ENCODE data around the gene IL1RAP. TPM values are rescaled to one million over a fixed set of nuclear protein-coding genes. Genes with fewer than 3 reads are reported as not detected.

IL1RAP gene
- total RNA-seq, 2 donors from 2014 or later, result 5.3 to 5.4 TPM

DNA sequence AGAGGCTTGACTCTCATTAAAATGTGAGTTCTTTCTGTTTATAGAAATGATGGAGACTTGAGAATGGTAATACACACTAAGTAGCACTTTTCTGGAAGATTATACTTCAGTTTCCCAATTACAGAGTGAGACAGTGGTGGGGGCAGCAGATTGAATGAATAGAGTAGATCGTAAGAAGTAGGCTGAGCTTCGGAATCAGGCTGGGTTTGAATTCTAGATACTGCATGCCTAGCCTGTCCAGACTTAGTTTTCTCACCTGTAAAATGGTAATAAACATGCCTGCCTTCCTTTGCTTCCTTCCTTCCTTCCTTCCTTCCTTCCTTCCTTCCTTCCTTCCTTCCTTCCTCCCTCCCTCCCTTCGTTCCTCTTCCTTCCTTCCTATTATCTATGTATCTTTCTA, 8.1 kb downstream of the IL1RAP start:
- Histone ChIP-seq H3K4me3 (no peak overlapping the region), H3K4me1 (no peaks in the 10 kb centered on the region), H3K27me3 (no peaks in the 10 kb centered on the region), H3K36me3 (replicated peaks in 1 of 2; ENCODE audit: insufficient read depth in 1 of 2, low read depth in 2 of 2) (no peaks in the 10 kb centered on the region), H3K27ac (no peak overlapping the region), H3K9me3 (no peaks in the 10 kb centered on the region)
- 81 to 85% methylated on average over 3 of the region's 3 CpGs for WGBS, 2 donors
- ATAC-seq, result no peak
- no peak for DNase-seq
- no peak for TF ChIP-seq POLR2A (IDR thresholded peaks at IDR 0.05)
- TF ChIP-seq CTCF (IDR thresholded peaks at IDR 0.05), result no peak
- intact Hi-C loops (cut with DNase I), result no loop called here

- no peak for TF ChIP-seq POLR2A (IDR thresholded peaks at IDR 0.05)
- TF ChIP-seq CTCF (IDR thresholded peaks at IDR 0.05), result no peak
- DNase-seq (no peak), ATAC-seq (no peak)
- Histone ChIP-seq H3K27me3 (no peaks in the 10 kb centered on the region), H3K4me3 (no peak overlapping the region), H3K27ac (no peak overlapping the region), H3K4me1 (no peaks in the 10 kb centered on the region), H3K36me3 (replicated peaks in 1 of 2; ENCODE audit: insufficient read depth in 1 of 2, low read depth in 2 of 2) (no peaks in the 10 kb centered on the region), H3K9me3 (no peaks in the 10 kb centered on the region)
- intact Hi-C loops (cut with DNase I), result no loop called here
Measured at GRCh38 chr3:190522621-190523222, 8.8 kb downstream of the IL1RAP start.

DNA sequence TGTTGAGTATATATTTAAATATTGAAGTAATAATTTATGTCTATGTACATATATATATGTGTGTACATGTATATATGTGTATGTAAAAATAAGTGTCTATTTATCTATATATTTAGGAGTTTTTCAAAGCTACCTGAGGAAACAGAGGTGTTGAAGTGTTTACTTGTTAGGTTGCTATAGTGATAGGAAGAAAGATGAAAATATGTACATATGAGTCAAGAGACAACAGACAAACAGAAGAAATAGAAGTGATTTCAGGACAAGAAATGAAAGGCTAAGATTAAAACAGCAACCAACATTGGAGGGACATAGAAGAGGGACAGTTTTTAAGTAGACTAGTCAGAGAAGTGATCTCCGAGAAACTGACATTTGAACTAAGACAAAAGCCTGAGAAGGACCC, 11.1 kb downstream of the IL1RAP start:
- DNase-seq (no peak), ATAC-seq (no peak)
- intact Hi-C loops (cut with DNase I), result no loop called here
- 88 to 100% methylated on average over 1 of the region's 1 CpG for whole genome bisulfite sequencing, 2 donors
- TF ChIP-seq CTCF (IDR thresholded peaks at IDR 0.05) (no peak), POLR2A (IDR thresholded peaks at IDR 0.05) (no peak)
- Histone ChIP-seq H3K27me3 (no peaks in the 10 kb centered on the region), H3K27ac (no peak overlapping the region), H3K4me3 (no peak overlapping the region), H3K36me3 (replicated peaks in 1 of 2; ENCODE audit: insufficient read depth in 1 of 2, low read depth in 2 of 2) (no peaks in the 10 kb centered on the region), H3K9me3 (no peaks in the 10 kb centered on the region), H3K4me1 (no peaks in the 10 kb centered on the region)

DNA sequence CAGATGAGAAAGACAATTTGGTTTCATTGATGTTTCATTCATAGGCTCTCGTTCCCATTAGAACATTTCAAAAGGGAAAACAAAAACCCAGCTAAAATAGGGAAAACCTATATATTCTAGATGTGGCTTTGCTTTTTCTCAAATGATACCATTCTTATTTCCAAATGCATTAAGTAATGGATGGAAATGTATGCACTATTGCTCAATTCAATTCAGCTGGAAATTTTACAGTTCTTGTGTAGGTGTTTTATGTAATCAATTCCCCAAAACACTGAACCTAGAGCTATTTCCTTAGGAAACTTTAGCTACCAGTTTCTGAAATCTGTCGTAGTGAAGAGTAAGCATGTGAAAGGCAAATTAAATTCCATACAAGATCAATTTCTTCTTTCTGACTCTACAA, 11.7 kb downstream of the IL1RAP start:
- Histone ChIP-seq H3K4me3 (no peak overlapping the region), H3K27ac (no peak overlapping the region), H3K9me3 (no peaks in the 10 kb centered on the region), H3K4me1 (no peaks in the 10 kb centered on the region), H3K36me3 (replicated peaks in 1 of 2; ENCODE audit: insufficient read depth in 1 of 2, low read depth in 2 of 2) (no peaks in the 10 kb centered on the region), H3K27me3 (no peaks in the 10 kb centered on the region)
- WGBS, 2 donors, result 90 to 94% methylated on average over 2 of the region's 2 CpGs
- DNase-seq, result no peak
- TF ChIP-seq CTCF (IDR thresholded peaks at IDR 0.05), result no peak
- no peak for TF ChIP-seq POLR2A (IDR thresholded peaks at IDR 0.05)
- no peak for ATAC-seq
- intact Hi-C loops (cut with DNase I), result no loop called here

Measured in body of pancreas (tissue), 4 donors.